ENCODE measurements around the gene FRYL.

Gene FRYL

DNA sequence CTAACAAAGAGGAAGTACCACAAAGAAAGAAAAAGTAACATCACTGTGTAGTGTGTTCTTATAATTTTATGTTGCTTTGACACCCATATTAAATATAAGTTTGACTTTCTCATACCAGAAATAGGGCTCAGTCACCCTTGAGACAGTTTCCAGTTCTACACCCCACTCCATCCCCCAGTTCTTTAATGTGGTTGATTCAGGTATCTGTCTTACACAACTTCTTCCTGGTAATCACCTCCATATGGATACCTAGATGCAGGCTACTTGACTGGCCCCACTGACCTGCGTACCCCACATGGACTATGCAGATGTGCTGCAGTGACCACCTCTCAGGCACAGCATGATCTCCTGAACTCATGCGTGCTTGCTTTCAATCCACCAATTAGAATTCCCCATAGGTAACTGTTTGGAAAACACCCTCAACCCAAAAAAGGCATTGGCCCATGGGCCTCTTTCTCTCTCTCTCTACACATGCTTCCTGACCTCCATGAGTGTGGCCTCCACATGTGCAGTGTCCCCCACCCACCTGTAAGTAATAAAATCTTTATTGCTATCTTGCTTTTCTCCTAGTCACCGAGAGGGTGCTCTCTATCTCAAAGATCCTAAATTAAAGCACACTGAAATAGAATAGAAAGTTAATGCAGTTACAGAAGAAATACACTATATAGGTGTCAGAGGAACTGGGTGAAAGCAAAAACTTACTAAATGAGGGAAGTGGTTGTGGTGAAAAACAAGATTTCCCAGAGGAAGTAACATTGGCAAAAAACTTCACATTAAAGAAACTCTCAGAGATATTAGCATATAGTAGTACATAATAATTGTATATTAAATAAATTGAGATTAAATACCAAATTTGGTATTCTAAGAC is 191.6 kb downstream of the FRYL start:
- DNase-seq, result no peak
- Histone ChIP-seq H3K27ac (no peak overlapping the region), H3K9me3 (ENCODE audit: severe bottlenecking) (no peaks in the 10 kb centered on the region), H3K27me3 (ENCODE audit: insufficient read depth, low read depth, severe bottlenecking) (no peaks in the 10 kb centered on the region), H3K36me3 (peaks cover 56% of the 10 kb centered on the region), H3K4me3 (ENCODE audit: low read depth, low read length) (no peak overlapping the region)
- TF ChIP-seq, protein P1, sequence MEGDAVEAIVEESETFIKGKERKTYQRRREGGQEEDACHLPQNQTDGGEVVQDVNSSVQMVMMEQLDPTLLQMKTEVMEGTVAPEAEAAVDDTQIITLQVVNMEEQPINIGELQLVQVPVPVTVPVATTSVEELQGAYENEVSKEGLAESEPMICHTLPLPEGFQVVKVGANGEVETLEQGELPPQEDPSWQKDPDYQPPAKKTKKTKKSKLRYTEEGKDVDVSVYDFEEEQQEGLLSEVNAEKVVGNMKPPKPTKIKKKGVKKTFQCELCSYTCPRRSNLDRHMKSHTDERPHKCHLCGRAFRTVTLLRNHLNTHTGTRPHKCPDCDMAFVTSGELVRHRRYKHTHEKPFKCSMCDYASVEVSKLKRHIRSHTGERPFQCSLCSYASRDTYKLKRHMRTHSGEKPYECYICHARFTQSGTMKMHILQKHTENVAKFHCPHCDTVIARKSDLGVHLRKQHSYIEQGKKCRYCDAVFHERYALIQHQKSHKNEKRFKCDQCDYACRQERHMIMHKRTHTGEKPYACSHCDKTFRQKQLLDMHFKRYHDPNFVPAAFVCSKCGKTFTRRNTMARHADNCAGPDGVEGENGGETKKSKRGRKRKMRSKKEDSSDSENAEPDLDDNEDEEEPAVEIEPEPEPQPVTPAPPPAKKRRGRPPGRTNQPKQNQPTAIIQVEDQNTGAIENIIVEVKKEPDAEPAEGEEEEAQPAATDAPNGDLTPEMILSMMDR (IDR thresholded peaks at IDR 0.05; ENCODE audit: low read depth, low read length), result no peak

- TF ChIP-seq, protein P1 (IDR thresholded peaks at IDR 0.05; ENCODE audit: low read depth, low read length), result no peak
- H3K36me3 ChIP-seq, result peaks cover 59% of the 10 kb centered on the region
- DNase-seq, result no peak
- no peaks in the 10 kb centered on the region for H3K9me3 ChIP-seq (ENCODE audit: severe bottlenecking)
- H3K4me3 ChIP-seq (ENCODE audit: low read depth, low read length), result no peak overlapping the region
- no peak overlapping the region for H3K27ac ChIP-seq
- H3K27me3 ChIP-seq (ENCODE audit: insufficient read depth, low read depth, severe bottlenecking), result no peaks in the 10 kb centered on the region
Measured at GRCh38 chr4:48585401-48585800, 194.7 kb downstream of the FRYL start.

GRCh38 chr4:48578132-48578968 is 201.7 kb downstream of the FRYL start:
- Histone ChIP-seq H3K36me3 (peaks cover 40% of the 10 kb centered on the region), H3K9me3 (ENCODE audit: severe bottlenecking) (no peaks in the 10 kb centered on the region), H3K27ac (no peak overlapping the region), H3K27me3 (ENCODE audit: insufficient read depth, low read depth, severe bottlenecking) (no peaks in the 10 kb centered on the region), H3K4me3 (ENCODE audit: low read depth, low read length) (no peak overlapping the region)
- TF ChIP-seq, protein P1 (IDR thresholded peaks at IDR 0.05; ENCODE audit: low read depth, low read length), result peak; percentile 71
- DNase-seq, result peak; percentile 46

DNA sequence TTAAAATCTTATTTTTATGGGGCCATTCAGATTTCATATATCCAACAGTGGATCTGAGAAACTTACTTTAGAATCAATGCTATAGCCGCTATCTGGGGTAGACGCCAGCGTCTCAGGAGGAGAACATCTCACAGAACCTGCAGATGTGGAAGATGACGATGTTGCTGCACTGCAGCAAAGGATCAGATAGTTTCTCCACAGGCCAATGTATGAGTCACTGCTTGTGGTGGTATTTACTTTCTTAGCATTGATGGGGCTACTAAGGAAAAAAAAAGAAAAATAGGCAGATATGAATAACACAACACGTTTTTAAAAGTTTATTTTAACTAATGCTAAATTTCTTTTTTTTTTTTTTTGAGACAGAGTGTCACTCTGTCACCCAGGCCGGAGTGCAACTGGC is 204.1 kb downstream of the FRYL start:
- TF ChIP-seq, protein P1 (IDR thresholded peaks at IDR 0.05; ENCODE audit: low read depth, low read length), result no peak
- Histone ChIP-seq H3K9me3 (ENCODE audit: severe bottlenecking) (no peaks in the 10 kb centered on the region), H3K4me3 (ENCODE audit: low read depth, low read length) (no peak overlapping the region), H3K27me3 (ENCODE audit: insufficient read depth, low read depth, severe bottlenecking) (no peaks in the 10 kb centered on the region), H3K36me3 (peaks cover 53% of the 10 kb centered on the region), H3K27ac (no peak overlapping the region)
- DNase-seq, result no peak

- no peak overlapping the region for H3K27ac ChIP-seq
- no peak for DNase-seq
- H3K36me3 ChIP-seq, result peaks cover 69% of the 10 kb centered on the region
Measured at GRCh38 chr4:48571471-48571870, 208.6 kb downstream of the FRYL start.

More at GRCh38 chr4:48571471-48571870, 208.6 kb downstream of the FRYL start:
- Histone ChIP-seq H3K9me3 (ENCODE audit: severe bottlenecking) (no peaks in the 10 kb centered on the region), H3K4me3 (ENCODE audit: low read depth, low read length) (no peak overlapping the region), H3K27me3 (ENCODE audit: insufficient read depth, low read depth, severe bottlenecking) (no peaks in the 10 kb centered on the region)
- TF ChIP-seq, protein P1 (IDR thresholded peaks at IDR 0.05; ENCODE audit: low read depth, low read length), result no peak

Measured in WERI-Rb-1 (cell line).